Posterior vena cava (tissue), 2 donors: ENCODE results near the gene ACOX3. TPM values are rescaled to one million over a fixed set of nuclear protein-coding genes. Genes with fewer than 3 reads are reported as not detected.
A peak's percentile ranks its signal among the peaks of the same experiment; 100 is the strongest.
"Not testable (repeated sequence)": the region's sequence is repeated elsewhere in the genome, so short reads cannot be mapped to it uniquely, and the experiment has no call there.

Source experiments
- DNase-seq: peaks from one replicate; pipeline ENCODE4 v3.0.0-alpha.2; 2020; ENCODE audit warnings: low spot score
- intact Hi-C, 2 donors: fragments of 100-400 bp; cut with DNase I; formaldehyde crosslinking; loops; one replicate each; pipeline versions ENCODE4 v1.14.1 to v1.14.2; 2022 to 2023
- long read RNA-seq, 2 donors: library from polyadenylated mRNA; unstranded; transcript quantifications; one replicate each; pipeline ENCODE4 v2.0.0, GENCODE V29; 2020 to 2021
- total RNA-seq, 2 donors: library from RNA; stranded (reverse); fragmentation: NEBNext Ultra II Directional; extraction: Animal tissue kit (Norgen Biotek cat#: 25700); gene quantifications; one replicate each; pipeline ENCODE4 v1.2.1, GENCODE V29; 2021
- donor health status: DM: yes; HTN: yes; CAD: no.
- donor health status: DM: yes; HTN: yes; CAD: no.

ACOX3 gene
- total RNA-seq: 10 to 100 TPM; 29.7 to 36.8 TPM
- long read RNA-seq, donor 1, transcript ACOX3-203 (18 exons, 2,253 nt): major isoform, 5 of 14 reads
- long read RNA-seq, donor 1, partial matches to known transcripts: 4 of 14 reads
- long read RNA-seq, donor 1, other reads (novel, unspliced or antisense): 5 of 14 reads
- long read RNA-seq, donor 2, transcript ACOX3-203 (18 exons, 2,253 nt): major isoform, 41 of 112 reads
- long read RNA-seq, donor 2, partial matches to known transcripts: 30 of 112 reads
- long read RNA-seq, donor 2, other reads (novel, unspliced or antisense): 41 of 112 reads

GRCh38 chr4:8440492-8441311 is at the start of gene ACOX3, which contains the start of gene TRMT44:
TSS of gene ACOX3 (minus strand) at chr4:8440723. CDS start at chr4:8416521, 24,202 bp downstream.
TSS of gene TRMT44 (plus strand) at chr4:8440777. CDS start at chr4:8440823, 46 bp downstream.
- intact Hi-C loops: no loop called here
- DNase-seq: peak; percentile 97

GRCh38 chr4:8488791-8489369 is 48.4 kb upstream of the ACOX3 start:
- DNase-seq: no peak
- intact Hi-C loops: no loop called here

GRCh38 chr4:8486643-8487042 is 46.1 kb upstream of the ACOX3 start:
- intact Hi-C loops, DNase-seq: not testable (repeated sequence)

- DNase-seq: no peak
- intact Hi-C loops: no loop called here
Observed at GRCh38 chr4:8480221-8480620, 39.7 kb upstream of the ACOX3 start.

GRCh38 chr4:8478801-8479744 is 38.5 kb upstream of the ACOX3 start:
- intact Hi-C loops: no loop called here
- DNase-seq: no peak

GRCh38 chr4:8478371-8478770 is 37.8 kb upstream of the ACOX3 start:
- no peak for DNase-seq
- intact Hi-C loops: no loop called here

GRCh38 chr4:8477676-8478075 is 37.2 kb upstream of the ACOX3 start:
- DNase-seq: no peak
- intact Hi-C loops: loop anchor here in 1 of 2 donors (1.0 kb wide), 1 partner anchor 116 kb away; no protein-coding TSS in a partner anchor

- intact Hi-C loops: loop anchor here in 1 of 2 donors (1.0 kb wide), 1 partner anchor 116 kb away; no protein-coding TSS in a partner anchor
- no peak for DNase-seq
Observed at GRCh38 chr4:8477095-8477635, 36.6 kb upstream of the ACOX3 start.

- DNase-seq: no peak
- intact Hi-C loops: no loop called here
Observed at GRCh38 chr4:8475751-8476575, 35.4 kb upstream of the ACOX3 start.

GRCh38 chr4:8474856-8475255 is 34.3 kb upstream of the ACOX3 start:
- intact Hi-C loops: no loop called here
- DNase-seq: no peak

GRCh38 chr4:8473920-8474590 is 33.5 kb upstream of the ACOX3 start:
- DNase-seq: no peak
- intact Hi-C loops: no loop called here

- no peak for DNase-seq
- intact Hi-C loops: no loop called here
Observed at GRCh38 chr4:8473198-8473919, 32.8 kb upstream of the ACOX3 start.

- DNase-seq: no peak
- intact Hi-C loops: no loop called here
Observed at GRCh38 chr4:8472689-8473197, 32.2 kb upstream of the ACOX3 start.

GRCh38 chr4:8472158-8472688 is 31.7 kb upstream of the ACOX3 start:
- intact Hi-C loops: no loop called here
- no peak for DNase-seq

GRCh38 chr4:8471211-8471875 is 30.8 kb upstream of the ACOX3 start:
- intact Hi-C loops: loop anchor here in 1 of 2 donors (2.0 kb wide), 1 partner anchor 123 kb away; no protein-coding TSS in a partner anchor
- DNase-seq: no peak
